Tibial nerve (tissue), 3 donors: ENCODE measurements around the gene CASQ1.

Experiments used
- EP300 ChIP-seq, 2 donors: sonication (generic); formaldehyde crosslinking; IDR thresholded peaks; one replicate each; pipeline ENCODE4 v1.6.1; 2017; ENCODE audit warnings: antibody characterized with exemption in 2 of 2, mild to moderate bottlenecking in 1 of 2
- POLR2A ChIP-seq, 2 donors: fragments of 450-650 bp; IDR thresholded peaks; one replicate each; pipeline ENCODE4 v1.6.1; 2017; ENCODE audit warnings: antibody characterized with exemption in 2 of 2, mild to moderate bottlenecking in 2 of 2, moderate library complexity in 2 of 2

GRCh38 chr1:160207771-160208556 is 17.6 kb downstream of the CASQ1 start:
- TF ChIP-seq POLR2A (IDR thresholded peaks at IDR 0.05) (no peak), EP300 (IDR thresholded peaks at IDR 0.05) (peak in 1 of 2 donors; percentile 13)
